NT2/D1 (cell line): Measurements from ENCODE around the gene CHN2.

Experiments used
- SUZ12 ChIP-seq: IDR thresholded peaks from 2 replicates; pipeline ENCODE4 v1.6.1; 2011; ENCODE audit not compliant: insufficient read length, insufficient read depth; ENCODE audit errors: extremely low read depth
- YY1 ChIP-seq: IDR thresholded peaks from 2 replicates; pipeline ENCODE4 v1.6.1; 2011; ENCODE audit not compliant: insufficient read length, insufficient read depth
- ZNF274 ChIP-seq: IDR thresholded peaks from 2 replicates; pipeline ENCODE4 v1.6.1; 2011; ENCODE audit warnings: mild to moderate bottlenecking, low read depth, low read length

DNA sequence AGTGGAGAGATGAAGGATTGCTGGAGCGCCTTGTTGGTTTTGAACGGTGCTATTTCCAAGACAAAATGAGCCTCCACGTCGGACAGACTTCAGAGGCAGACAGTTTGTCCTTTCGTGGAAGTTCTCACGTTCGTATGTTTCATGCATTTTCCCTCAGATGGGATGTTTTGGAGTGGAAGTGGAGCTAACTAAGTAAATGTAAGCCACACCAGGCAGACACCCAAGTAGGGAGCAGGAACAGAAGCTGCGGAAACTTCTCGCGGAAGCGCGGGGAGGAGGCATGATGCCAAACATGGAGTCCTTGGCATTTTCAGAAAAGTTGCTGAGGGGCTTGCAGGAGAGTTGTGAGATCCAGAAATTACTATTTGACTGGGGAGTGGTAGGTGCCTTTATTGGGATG lies 223.5 kb downstream of the CHN2 start:
- TF ChIP-seq ZNF274 (no peak), YY1 (no peak), SUZ12 (no peak)
